Stimulated activated CD4-positive, alpha-beta T cell treated with anti-CD3 and anti-CD28 coated beads, Interleukin-4, amount 100 ng/mL, for 48 hours (primary cell): ENCODE results near the gene SMIM38.

Source experiments
- DNase-seq, 2 donors: peaks; one replicate each; pipeline ENCODE4 v3.0.0-alpha.2; 2020; ENCODE audit warnings: low read depth in 2 of 2

Gene SMIM38

GRCh38 chr11:69180726-69181125, 25.0 kb downstream of the SMIM38 start:
- DNase-seq, result no peak

- DNase-seq, result no peak
Observed at GRCh38 chr11:69183613-69184012, 27.9 kb downstream of the SMIM38 start.

- no peak for DNase-seq
Observed at GRCh38 chr11:69186316-69187260, 30.9 kb downstream of the SMIM38 start.

GRCh38 chr11:69187540-69188065, 31.9 kb downstream of the SMIM38 start:
- DNase-seq, result no peak

GRCh38 chr11:69189059-69189458, 33.3 kb downstream of the SMIM38 start:
- DNase-seq, result no peak

- DNase-seq, result no peak
Observed at GRCh38 chr11:69190796-69191536, 35.2 kb downstream of the SMIM38 start.

- no peak for DNase-seq
Observed at GRCh38 chr11:69192301-69192721, 36.6 kb downstream of the SMIM38 start.

GRCh38 chr11:69193151-69193550, 37.4 kb downstream of the SMIM38 start:
- no peak for DNase-seq

GRCh38 chr11:69193629-69194028, 37.9 kb downstream of the SMIM38 start:
- no peak for DNase-seq

GRCh38 chr11:69194396-69194795, 38.7 kb downstream of the SMIM38 start:
- no peak for DNase-seq

GRCh38 chr11:69194956-69195355, 39.2 kb downstream of the SMIM38 start:
- no peak for DNase-seq

GRCh38 chr11:69195824-69196782, 40.4 kb downstream of the SMIM38 start:
- DNase-seq, result no peak

- no peak for DNase-seq
Observed at GRCh38 chr11:69196783-69197169, 41.0 kb downstream of the SMIM38 start.

- no peak for DNase-seq
Observed at GRCh38 chr11:69198891-69199582, 43.3 kb downstream of the SMIM38 start.

GRCh38 chr11:69199583-69200315, 44.0 kb downstream of the SMIM38 start:
- no peak for DNase-seq

- DNase-seq, result no peak
Observed at GRCh38 chr11:69200331-69201065, 44.8 kb downstream of the SMIM38 start.

GRCh38 chr11:69201066-69201365, 45.3 kb downstream of the SMIM38 start:
- DNase-seq, result no peak

GRCh38 chr11:69201764-69202370, 46.1 kb downstream of the SMIM38 start:
- DNase-seq, result no peak
